ENCODE measurements around the gene CTNNA2. TPM values are rescaled to one million over a fixed set of nuclear protein-coding genes. Genes with fewer than 3 reads are reported as not detected.

CTNNA2 gene
- polyA plus RNA-seq, 2 of the 4 experiments (the other 2 are of a cell fraction) = 0.50 to 0.94 TPM

GRCh38 chr2:79936715-79937114 lies 423.9 kb downstream of the CTNNA2 start (continued):
- TF ChIP-seq ELK1 (IDR thresholded peaks at IDR 0.05; ENCODE audit: low read depth, low read length) = no peak
- TF ChIP-seq EP300 (IDR thresholded peaks at IDR 0.05) = no peak

GRCh38 chr2:79938648-79939047 lies 425.8 kb downstream of the CTNNA2 start:
- H3K27ac ChIP-seq = no peak overlapping the region
- ATAC-seq (no peak), DNase-seq (ENCODE audit: low read depth in 1 of 2, low spot score in 1 of 2) (no peak), FAIRE-seq (no peak)
- H3K4me1 ChIP-seq = no peaks in the 10 kb centered on the region
- no peaks in the 10 kb centered on the region for H3K9me3 ChIP-seq
- ChIA-PET POLR2A (no interaction called here), CTCF (no interaction called here)
- TF ChIP-seq ZNF302 (CRISPR knock-in tag; IDR thresholded peaks at IDR 0.05) (no peak), POLR2AphosphoS2 (conservative IDR thresholded peaks at IDR 0.05; ENCODE audit: low read length) (no peak), PBX3 (IDR thresholded peaks at IDR 0.05) (no peak), HOXB13 (CRISPR knock-in tag; IDR thresholded peaks at IDR 0.05; ENCODE audit: low read depth) (no peak), SMC3 (IDR thresholded peaks at IDR 0.05) (no peak), FOXS1 (CRISPR knock-in tag; IDR thresholded peaks at IDR 0.05) (no peak), SREBF2 (IDR thresholded peaks at IDR 0.05) (no peak), CTCF (IDR thresholded peaks at IDR 0.05) (no peak), FOSB (CRISPR knock-in tag; IDR thresholded peaks at IDR 0.05) (no peak), CBX2 (IDR thresholded peaks at IDR 0.05; ENCODE audit: borderline replicate concordance, low read depth) (no peak)
- WGBS (ENCODE audit: missing lambda C conversion rate) = 7% methylated on average over 1 of the region's 1 CpG
- H3K4me3 ChIP-seq = no peak overlapping the region
- no peak overlapping the region for H3K4me2 ChIP-seq

GRCh38 chr2:79940364-79940763 lies 427.5 kb downstream of the CTNNA2 start:
- Histone ChIP-seq H3K27ac (no peak overlapping the region), H3K4me3 (no peak overlapping the region), H3K9me3 (no peaks in the 10 kb centered on the region), H3K4me2 (no peak overlapping the region), H3K4me1 (no peaks in the 10 kb centered on the region)
- FAIRE-seq = no peak
- TF ChIP-seq SMC3 (IDR thresholded peaks at IDR 0.05) = no peak
- no peak for TF ChIP-seq EP300 (IDR thresholded peaks at IDR 0.05)
- no peak for TF ChIP-seq ZNF302 (CRISPR knock-in tag; IDR thresholded peaks at IDR 0.05)
- no peak for TF ChIP-seq HES2 (IDR thresholded peaks at IDR 0.05)
- TF ChIP-seq GATA3 (IDR thresholded peaks at IDR 0.05; ENCODE audit: borderline replicate concordance) = no peak
- no peak for TF ChIP-seq MAZ (IDR thresholded peaks at IDR 0.05; ENCODE audit: borderline replicate concordance, low read depth, low read length)
- TF ChIP-seq HOXB5 (CRISPR knock-in tag; IDR thresholded peaks at IDR 0.05) = no peak
- TF ChIP-seq MAX (IDR thresholded peaks at IDR 0.05) = no peak
- no peak for TF ChIP-seq E2F6 (IDR thresholded peaks at IDR 0.05; ENCODE audit: borderline replicate concordance, low read depth)
- TF ChIP-seq EHMT2 (IDR thresholded peaks at IDR 0.05; ENCODE audit: low read depth) = no peak
- no peak for TF ChIP-seq HOXB13 (CRISPR knock-in tag; IDR thresholded peaks at IDR 0.05; ENCODE audit: low read depth)
- TF ChIP-seq RFX5 (IDR thresholded peaks at IDR 0.05) = no peak
- no peak for TF ChIP-seq HOXA7 (CRISPR knock-in tag; IDR thresholded peaks at IDR 0.05)
- TF ChIP-seq NR3C1 (IDR thresholded peaks at IDR 0.05) = no peak
- no peak for TF ChIP-seq REST (IDR thresholded peaks at IDR 0.05)
- TF ChIP-seq FOSB (CRISPR knock-in tag; IDR thresholded peaks at IDR 0.05) = no peak
- no peak for TF ChIP-seq NFE2L2 (conservative IDR thresholded peaks at IDR 0.05; ENCODE audit: low read length)
- TF ChIP-seq CTCF (IDR thresholded peaks at IDR 0.05) = no peak
- ATAC-seq = no peak
- DNase-seq (ENCODE audit: low read depth in 1 of 2, low spot score in 1 of 2) = no peak
- ChIA-PET POLR2A (no interaction called here), CTCF (interaction anchor here (0.7 kb wide), 1 partner anchor 730 kb away, joined by 3 read pairs; no protein-coding TSS in a partner anchor)
- WGBS (ENCODE audit: missing lambda C conversion rate) = 44% methylated on average over 2 of the region's 2 CpGs

Measured in A549 (cell line).